Suprapubic skin (tissue), 4 donors: ENCODE data around the gene GRK5.

ENCODE experiments used
- POLR2A ChIP-seq, 2 donors: fragments of 450-650 bp; IDR thresholded peaks; one replicate each; pipeline ENCODE4 v1.6.1; 2017; ENCODE audit warnings: antibody characterized with exemption in 2 of 2, mild to moderate bottlenecking in 2 of 2, moderate library complexity in 2 of 2
- POLR2AphosphoS5 ChIP-seq, 3 donors: sonication (generic); formaldehyde crosslinking; IDR thresholded peaks; one replicate each; pipeline ENCODE4 v1.6.1; 2017; ENCODE audit warnings: antibody characterized with exemption in 3 of 3
- TF ChIP-seq, protein P1 (sequence below), 2 donors: fragments of 200-600 bp in 1 of 2; fragments of 450-650 bp in 1 of 2; sonication (generic) in 1 of 2; IDR thresholded peaks; one replicate each; pipeline ENCODE4 v1.5.1; 2016 to 2019; ENCODE audit warnings: antibody characterized with exemption in 2 of 2, mild to moderate bottlenecking in 1 of 2, moderate library complexity in 1 of 2

DNA sequence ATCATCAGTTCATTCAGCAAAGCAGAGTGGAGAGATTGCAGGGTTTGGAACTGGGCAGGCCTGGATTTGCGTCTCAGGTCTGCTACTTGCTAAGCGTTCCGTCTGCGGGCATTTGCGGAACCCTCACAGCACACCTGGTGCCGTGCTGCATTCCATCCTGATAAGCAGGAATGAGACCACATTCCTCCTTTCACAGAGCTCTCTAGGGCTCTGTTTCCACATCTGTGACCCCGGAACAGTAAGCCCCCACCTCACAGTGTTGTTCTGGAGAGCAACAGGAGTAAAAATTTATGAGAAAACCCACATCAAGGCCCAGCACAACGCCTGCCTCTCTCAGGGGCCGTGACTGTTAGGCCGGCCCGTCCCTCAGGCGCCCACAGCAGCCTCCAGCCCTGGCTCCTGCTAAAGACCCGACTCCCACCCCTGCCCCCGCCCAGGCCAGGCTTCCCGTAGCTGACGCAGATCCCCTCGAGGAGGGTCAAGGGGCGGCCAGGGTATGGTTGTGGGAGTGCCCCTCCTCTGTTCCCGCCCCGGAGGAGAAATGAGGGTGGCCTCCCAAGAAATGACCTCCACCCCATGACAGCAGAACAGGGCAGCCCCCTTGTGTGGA is 206.2 kb downstream of the GRK5 start:
- TF ChIP-seq, protein P1, sequence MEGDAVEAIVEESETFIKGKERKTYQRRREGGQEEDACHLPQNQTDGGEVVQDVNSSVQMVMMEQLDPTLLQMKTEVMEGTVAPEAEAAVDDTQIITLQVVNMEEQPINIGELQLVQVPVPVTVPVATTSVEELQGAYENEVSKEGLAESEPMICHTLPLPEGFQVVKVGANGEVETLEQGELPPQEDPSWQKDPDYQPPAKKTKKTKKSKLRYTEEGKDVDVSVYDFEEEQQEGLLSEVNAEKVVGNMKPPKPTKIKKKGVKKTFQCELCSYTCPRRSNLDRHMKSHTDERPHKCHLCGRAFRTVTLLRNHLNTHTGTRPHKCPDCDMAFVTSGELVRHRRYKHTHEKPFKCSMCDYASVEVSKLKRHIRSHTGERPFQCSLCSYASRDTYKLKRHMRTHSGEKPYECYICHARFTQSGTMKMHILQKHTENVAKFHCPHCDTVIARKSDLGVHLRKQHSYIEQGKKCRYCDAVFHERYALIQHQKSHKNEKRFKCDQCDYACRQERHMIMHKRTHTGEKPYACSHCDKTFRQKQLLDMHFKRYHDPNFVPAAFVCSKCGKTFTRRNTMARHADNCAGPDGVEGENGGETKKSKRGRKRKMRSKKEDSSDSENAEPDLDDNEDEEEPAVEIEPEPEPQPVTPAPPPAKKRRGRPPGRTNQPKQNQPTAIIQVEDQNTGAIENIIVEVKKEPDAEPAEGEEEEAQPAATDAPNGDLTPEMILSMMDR (IDR thresholded peaks at IDR 0.05) = no peak
- no peak for TF ChIP-seq POLR2A (IDR thresholded peaks at IDR 0.05)
- TF ChIP-seq POLR2AphosphoS5 (IDR thresholded peaks at IDR 0.05) = no peak
